HL-60 (cell line): ENCODE data around the gene NCR1.
"Not testable (repeated sequence)": the region's sequence is repeated elsewhere in the genome, so short reads cannot be mapped to it uniquely, and the experiment has no call there.

Source experiments
- DNase-seq, 2 experiments: peaks; one replicate each; pipeline ENCODE4 v3.0.0-alpha.2; 2010 to 2020; ENCODE audit warnings: low read depth in 1 of 2, low spot score in 1 of 2
- H3K27ac ChIP-seq: fragments of 250-450 bp; sonication (Bioruptor Pico); replicated peaks from 2 replicates; pipeline ENCODE4 v1.5.1; 2020; ENCODE audit warnings: mild to moderate bottlenecking, moderate library complexity
- H3K27me3 ChIP-seq: fragments of 250-450 bp; sonication (Bioruptor Pico); 2 replicates; pipeline ENCODE4 v1.5.1; 2021; ENCODE audit warnings: mild to moderate bottlenecking, moderate library complexity; ENCODE audit not compliant: insufficient read depth, poor library complexity, severe bottlenecking
- H3K4me3 ChIP-seq: replicated peaks from 2 replicates; pipeline ENCODE4 v1.5.1; 2011; ENCODE audit warnings: mild to moderate bottlenecking, control low read depth, low read length; ENCODE audit not compliant: insufficient read depth
- GABPA ChIP-seq: IDR thresholded peaks from 2 replicates; pipeline ENCODE4 v1.6.1; 2012; ENCODE audit warnings: low read depth
- POLR2AphosphoS5 ChIP-seq: IDR thresholded peaks from 2 replicates; pipeline ENCODE4 v1.6.1; 2012; ENCODE audit warnings: low read depth
- SPI1 ChIP-seq: IDR thresholded peaks from 2 replicates; pipeline ENCODE4 v1.6.1; 2012; ENCODE audit warnings: low read depth, mild to moderate bottlenecking, borderline replicate concordance
- TF ChIP-seq, protein P1 (sequence below): IDR thresholded peaks from one replicate; pipeline ENCODE4 v1.5.1; 2011; ENCODE audit warnings: low read length, control low read depth, inconsistent platforms; ENCODE audit not compliant: insufficient read depth
- TF ChIP-seq, protein P2 (sequence below): IDR thresholded peaks from 2 replicates; pipeline ENCODE4 v1.6.1; 2012; ENCODE audit warnings: low read depth; ENCODE audit not compliant: insufficient replicate concordance

The NCR1 gene

GRCh38 chr19:54906819-54907218 is 871 bp downstream of the NCR1 start:
- TF ChIP-seq, protein P1, sequence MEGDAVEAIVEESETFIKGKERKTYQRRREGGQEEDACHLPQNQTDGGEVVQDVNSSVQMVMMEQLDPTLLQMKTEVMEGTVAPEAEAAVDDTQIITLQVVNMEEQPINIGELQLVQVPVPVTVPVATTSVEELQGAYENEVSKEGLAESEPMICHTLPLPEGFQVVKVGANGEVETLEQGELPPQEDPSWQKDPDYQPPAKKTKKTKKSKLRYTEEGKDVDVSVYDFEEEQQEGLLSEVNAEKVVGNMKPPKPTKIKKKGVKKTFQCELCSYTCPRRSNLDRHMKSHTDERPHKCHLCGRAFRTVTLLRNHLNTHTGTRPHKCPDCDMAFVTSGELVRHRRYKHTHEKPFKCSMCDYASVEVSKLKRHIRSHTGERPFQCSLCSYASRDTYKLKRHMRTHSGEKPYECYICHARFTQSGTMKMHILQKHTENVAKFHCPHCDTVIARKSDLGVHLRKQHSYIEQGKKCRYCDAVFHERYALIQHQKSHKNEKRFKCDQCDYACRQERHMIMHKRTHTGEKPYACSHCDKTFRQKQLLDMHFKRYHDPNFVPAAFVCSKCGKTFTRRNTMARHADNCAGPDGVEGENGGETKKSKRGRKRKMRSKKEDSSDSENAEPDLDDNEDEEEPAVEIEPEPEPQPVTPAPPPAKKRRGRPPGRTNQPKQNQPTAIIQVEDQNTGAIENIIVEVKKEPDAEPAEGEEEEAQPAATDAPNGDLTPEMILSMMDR: no peak
- TF ChIP-seq POLR2AphosphoS5 (no peak), SPI1 (no peak), GABPA (no peak)
- TF ChIP-seq, protein P2, sequence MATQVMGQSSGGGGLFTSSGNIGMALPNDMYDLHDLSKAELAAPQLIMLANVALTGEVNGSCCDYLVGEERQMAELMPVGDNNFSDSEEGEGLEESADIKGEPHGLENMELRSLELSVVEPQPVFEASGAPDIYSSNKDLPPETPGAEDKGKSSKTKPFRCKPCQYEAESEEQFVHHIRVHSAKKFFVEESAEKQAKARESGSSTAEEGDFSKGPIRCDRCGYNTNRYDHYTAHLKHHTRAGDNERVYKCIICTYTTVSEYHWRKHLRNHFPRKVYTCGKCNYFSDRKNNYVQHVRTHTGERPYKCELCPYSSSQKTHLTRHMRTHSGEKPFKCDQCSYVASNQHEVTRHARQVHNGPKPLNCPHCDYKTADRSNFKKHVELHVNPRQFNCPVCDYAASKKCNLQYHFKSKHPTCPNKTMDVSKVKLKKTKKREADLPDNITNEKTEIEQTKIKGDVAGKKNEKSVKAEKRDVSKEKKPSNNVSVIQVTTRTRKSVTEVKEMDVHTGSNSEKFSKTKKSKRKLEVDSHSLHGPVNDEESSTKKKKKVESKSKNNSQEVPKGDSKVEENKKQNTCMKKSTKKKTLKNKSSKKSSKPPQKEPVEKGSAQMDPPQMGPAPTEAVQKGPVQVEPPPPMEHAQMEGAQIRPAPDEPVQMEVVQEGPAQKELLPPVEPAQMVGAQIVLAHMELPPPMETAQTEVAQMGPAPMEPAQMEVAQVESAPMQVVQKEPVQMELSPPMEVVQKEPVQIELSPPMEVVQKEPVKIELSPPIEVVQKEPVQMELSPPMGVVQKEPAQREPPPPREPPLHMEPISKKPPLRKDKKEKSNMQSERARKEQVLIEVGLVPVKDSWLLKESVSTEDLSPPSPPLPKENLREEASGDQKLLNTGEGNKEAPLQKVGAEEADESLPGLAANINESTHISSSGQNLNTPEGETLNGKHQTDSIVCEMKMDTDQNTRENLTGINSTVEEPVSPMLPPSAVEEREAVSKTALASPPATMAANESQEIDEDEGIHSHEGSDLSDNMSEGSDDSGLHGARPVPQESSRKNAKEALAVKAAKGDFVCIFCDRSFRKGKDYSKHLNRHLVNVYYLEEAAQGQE: no peak
- no peak overlapping the region for H3K4me3 ChIP-seq
- no peak for DNase-seq
- H3K27ac ChIP-seq: no peak overlapping the region
- H3K27me3 ChIP-seq: no peaks in the 10 kb centered on the region

DNA sequence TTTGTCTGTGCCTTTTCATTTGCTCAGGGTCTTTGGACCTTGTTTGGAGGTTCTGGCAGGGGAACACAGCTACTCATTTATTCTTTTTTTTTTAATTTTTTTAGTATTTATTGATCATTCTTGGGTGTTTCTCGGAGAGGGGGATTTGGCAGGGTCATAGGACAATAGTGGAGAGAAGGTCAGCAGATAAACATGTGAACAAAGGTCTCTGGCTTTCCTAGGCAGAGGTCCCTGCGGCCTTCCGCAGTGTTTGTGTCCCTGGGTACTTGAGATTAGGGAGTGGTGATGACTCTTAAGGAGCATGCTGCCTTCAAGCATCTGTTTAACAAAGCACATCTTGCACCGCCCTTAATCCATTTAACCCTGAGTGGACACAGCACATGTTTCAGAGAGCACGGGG is 2.0 kb downstream of the NCR1 start:
- not testable (repeated sequence) for H3K27ac ChIP-seq, H3K27me3 ChIP-seq, DNase-seq, H3K4me3 ChIP-seq

DNA sequence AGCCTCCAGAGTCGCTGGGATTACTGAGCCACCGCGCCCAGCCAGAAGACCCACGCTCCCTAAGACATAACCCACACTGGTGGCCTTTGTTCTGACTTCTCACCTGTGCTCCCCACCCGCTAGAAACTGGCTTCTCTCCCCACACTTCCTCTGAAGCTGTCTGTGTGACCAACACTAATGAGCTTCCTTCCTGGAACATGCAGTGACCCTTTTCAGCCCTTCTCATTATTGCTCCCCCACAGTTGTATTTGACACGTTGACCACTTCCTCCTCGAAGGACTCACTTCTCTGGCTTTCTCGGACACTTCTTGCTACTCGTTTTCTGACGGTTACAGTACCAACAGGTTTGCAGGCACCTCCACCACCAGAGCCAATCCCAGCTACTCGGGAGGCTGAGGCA is 10.9 kb downstream of the NCR1 start:
- Histone ChIP-seq H3K27me3 (no peaks in the 10 kb centered on the region), H3K27ac (no peak overlapping the region), H3K4me3 (no peak overlapping the region)
- DNase-seq: peak; percentile 50 to 61
- TF ChIP-seq SPI1 (peak; percentile 54; the same call in 1 of the 2 replicates), GABPA (no peak)

DNA sequence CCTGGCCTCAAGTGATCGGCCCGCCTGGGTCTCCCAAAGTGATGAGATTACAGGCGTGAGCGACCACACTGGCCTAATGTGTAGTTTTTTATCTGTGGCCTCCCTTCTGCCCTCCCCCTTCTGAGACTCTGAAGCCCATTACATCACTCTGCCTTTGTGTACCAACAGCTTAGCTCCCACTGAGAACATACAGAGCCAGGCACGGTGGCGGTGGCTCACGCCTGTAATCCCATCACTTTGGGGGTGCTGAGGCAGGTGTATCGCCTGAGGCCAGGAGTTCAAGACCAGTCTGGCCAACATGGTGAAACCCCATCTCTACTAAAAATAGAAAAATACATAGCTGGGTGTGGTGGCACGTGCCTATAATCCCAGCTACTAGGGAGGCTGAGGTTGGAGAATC is 12.6 kb downstream of the NCR1 start:
- H3K27ac ChIP-seq: no peak overlapping the region
- TF ChIP-seq SPI1: no peak
- TF ChIP-seq, protein P2: no peak
- DNase-seq: no peak
- H3K27me3 ChIP-seq: no peaks in the 10 kb centered on the region
- H3K4me3 ChIP-seq: no peak overlapping the region

GRCh38 chr19:54919646-54920563 is 14.0 kb downstream of the NCR1 start:
- not testable (repeated sequence) for H3K4me3 ChIP-seq, H3K27ac ChIP-seq, H3K27me3 ChIP-seq
- peak in 1 of 2 experiments; percentile 41 for DNase-seq

GRCh38 chr19:54921082-54921481 is 15.1 kb downstream of the NCR1 start:
- H3K27me3 ChIP-seq: no peaks in the 10 kb centered on the region
- no peak for DNase-seq
- no peak overlapping the region for H3K4me3 ChIP-seq
- TF ChIP-seq, protein P2: no peak
- TF ChIP-seq SPI1 (no peak), GABPA (no peak), POLR2AphosphoS5 (no peak)
- TF ChIP-seq, protein P1: no peak
- H3K27ac ChIP-seq: no peak overlapping the region
